ENCODE measurements around the gene STEAP2. TPM values are rescaled to one million over a fixed set of nuclear protein-coding genes. Genes with fewer than 3 reads are reported as not detected.

STEAP2 gene
- total RNA-seq, 4 donors from 2014 or later: 3.1 to 15.4 (median 7.0) TPM

GRCh38 chr7:90244565-90244908, 33.0 kb downstream of the STEAP2 start:
- peak overlapping the region in 3 of 4 donors; percentile 74 to 82 (median 75) for H3K27ac ChIP-seq
- H3K4me1 ChIP-seq: peaks cover 0 to 27% (median 5%) of the 10 kb centered on the region in 3 donors
- H3K9me3 ChIP-seq: no peaks in the 10 kb centered on the region
- intact Hi-C loops (cut with DNase I): loop anchor here (10.0 kb wide), 1 partner anchor 90 kb away; the partner anchor contains the start of gene STEAP1
- TF ChIP-seq POLR2A (IDR thresholded peaks at IDR 0.05): no peak
- TF ChIP-seq, protein P1, sequence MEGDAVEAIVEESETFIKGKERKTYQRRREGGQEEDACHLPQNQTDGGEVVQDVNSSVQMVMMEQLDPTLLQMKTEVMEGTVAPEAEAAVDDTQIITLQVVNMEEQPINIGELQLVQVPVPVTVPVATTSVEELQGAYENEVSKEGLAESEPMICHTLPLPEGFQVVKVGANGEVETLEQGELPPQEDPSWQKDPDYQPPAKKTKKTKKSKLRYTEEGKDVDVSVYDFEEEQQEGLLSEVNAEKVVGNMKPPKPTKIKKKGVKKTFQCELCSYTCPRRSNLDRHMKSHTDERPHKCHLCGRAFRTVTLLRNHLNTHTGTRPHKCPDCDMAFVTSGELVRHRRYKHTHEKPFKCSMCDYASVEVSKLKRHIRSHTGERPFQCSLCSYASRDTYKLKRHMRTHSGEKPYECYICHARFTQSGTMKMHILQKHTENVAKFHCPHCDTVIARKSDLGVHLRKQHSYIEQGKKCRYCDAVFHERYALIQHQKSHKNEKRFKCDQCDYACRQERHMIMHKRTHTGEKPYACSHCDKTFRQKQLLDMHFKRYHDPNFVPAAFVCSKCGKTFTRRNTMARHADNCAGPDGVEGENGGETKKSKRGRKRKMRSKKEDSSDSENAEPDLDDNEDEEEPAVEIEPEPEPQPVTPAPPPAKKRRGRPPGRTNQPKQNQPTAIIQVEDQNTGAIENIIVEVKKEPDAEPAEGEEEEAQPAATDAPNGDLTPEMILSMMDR (IDR thresholded peaks at IDR 0.05): no peak
- peak overlapping the region; percentile 78 to 96 (median 82) for H3K4me3 ChIP-seq
- no peak for DNase-seq
- H3K27me3 ChIP-seq: no peaks in the 10 kb centered on the region
- H3K36me3 ChIP-seq: no peaks in the 10 kb centered on the region
- WGBS, 2 donors: 12 to 30% methylated on average over 6 of the region's 6 CpGs

DNA sequence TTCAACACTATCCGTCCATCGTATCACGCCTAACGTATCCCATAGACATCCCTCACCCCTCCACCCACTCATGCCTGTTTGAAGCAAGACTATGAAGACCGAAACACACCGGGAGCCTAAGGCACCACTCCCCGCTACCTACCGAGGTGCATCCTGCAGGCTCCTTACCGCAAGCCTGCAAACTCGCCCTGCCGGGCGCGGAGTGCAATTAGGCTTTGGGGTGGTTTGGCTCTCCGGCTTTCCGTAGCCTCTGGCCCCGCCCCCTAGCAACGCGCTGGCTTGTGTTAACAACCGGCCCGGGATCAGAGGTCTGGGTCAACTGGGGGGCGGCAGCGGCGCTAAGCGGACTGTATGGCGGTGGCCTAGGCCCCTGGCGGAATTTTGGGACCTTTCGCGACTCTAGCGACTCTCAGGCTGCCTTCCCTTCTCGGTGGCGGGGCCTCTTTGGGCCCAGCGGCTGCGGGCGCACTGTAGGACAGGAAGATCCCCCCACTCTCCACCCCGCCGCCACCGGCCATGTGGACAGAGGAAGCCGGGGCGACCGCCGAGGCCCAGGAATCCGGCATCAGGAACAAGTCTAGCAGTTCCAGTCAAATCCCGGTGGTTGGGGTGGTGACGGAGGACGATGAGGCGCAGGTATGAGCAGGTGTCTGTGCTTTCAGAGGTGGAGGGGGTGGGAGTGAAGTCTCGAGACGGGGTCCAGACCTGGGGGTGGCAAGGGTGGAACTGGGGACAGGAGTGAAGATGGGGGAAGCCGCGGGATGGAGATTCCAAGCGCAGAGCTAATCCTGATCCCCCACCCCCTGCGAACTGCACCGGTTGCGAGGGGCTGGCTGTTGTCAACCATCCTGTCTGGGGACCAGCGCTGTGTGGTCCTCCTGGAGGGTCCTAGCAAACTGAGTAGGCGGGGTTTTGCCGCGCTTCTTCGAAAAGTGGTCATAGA, 33.6 kb downstream of the STEAP2 start, which contains the start of gene CFAP69:
Gene CFAP69, plus strand, starts transcription at position 266 of the 943 bp plus-strand sequence. Its CDS starts 251 bp downstream, at position 517.
- no peaks in the 10 kb centered on the region for H3K9me3 ChIP-seq
- peak; percentile 22 for DNase-seq
- WGBS, 2 donors: 1 to 3% methylated on average over 15 to 26 of the region's 59 CpGs
- intact Hi-C loops (cut with DNase I): loop anchor here (10.0 kb wide), 1 partner anchor 90 kb away; the partner anchor contains the start of gene STEAP1
- TF ChIP-seq, protein P1 (IDR thresholded peaks at IDR 0.05): peak in 5 of 6 experiments; percentile 26 to 59 (median 45)
- TF ChIP-seq POLR2A (IDR thresholded peaks at IDR 0.05): peak in 1 of 4 donors; percentile 39
- H3K4me1 ChIP-seq: peaks cover 0 to 29% (median 5%) of the 10 kb centered on the region in 3 donors
- H3K36me3 ChIP-seq: no peaks in the 10 kb centered on the region
- no peaks in the 10 kb centered on the region for H3K27me3 ChIP-seq
- peak within 1 kb of the TSS; percentile 78 to 96 (median 82) for H3K4me3 ChIP-seq
- H3K27ac ChIP-seq: peak within 1 kb of the TSS; percentile 74 to 82 (median 75)

DNA sequence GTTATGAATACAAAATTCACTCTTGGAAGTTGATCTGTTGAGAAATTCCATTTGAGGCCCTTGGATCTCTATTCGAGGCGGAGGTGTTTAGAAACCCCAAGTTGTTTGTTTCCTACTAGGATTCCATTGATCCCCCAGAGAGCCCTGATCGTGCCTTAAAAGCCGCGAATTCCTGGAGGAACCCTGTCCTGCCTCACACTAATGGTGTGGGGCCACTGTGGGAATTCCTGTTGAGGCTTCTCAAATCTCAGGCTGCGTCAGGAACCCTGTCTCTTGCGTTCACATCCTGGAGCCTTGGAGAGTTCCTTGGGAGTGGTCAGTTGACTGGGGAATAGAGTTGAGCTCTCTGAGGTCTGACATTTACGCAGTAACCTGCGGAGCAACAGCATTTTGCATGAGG, 34.6 kb downstream of the STEAP2 start:
- TF ChIP-seq, protein P1 (IDR thresholded peaks at IDR 0.05): no peak
- TF ChIP-seq POLR2A (IDR thresholded peaks at IDR 0.05): no peak
- no peaks in the 10 kb centered on the region for H3K27me3 ChIP-seq
- peak overlapping the region in 3 of 4 donors; percentile 74 to 82 (median 75) for H3K27ac ChIP-seq
- intact Hi-C loops (cut with DNase I): loop anchor here (10.0 kb wide), 1 partner anchor 91 kb away; the partner anchor contains the start of gene STEAP1
- peaks cover 0 to 39% (median 8%) of the 10 kb centered on the region in 3 donors for H3K4me1 ChIP-seq
- no peak for DNase-seq
- no peaks in the 10 kb centered on the region for H3K9me3 ChIP-seq
- WGBS, 2 donors: 21 to 39% methylated on average over 7 to 8 of the region's 9 CpGs
- no peaks in the 10 kb centered on the region for H3K36me3 ChIP-seq
- H3K4me3 ChIP-seq: peak overlapping the region in 3 of 4 donors; percentile 78 to 96 (median 82)

- WGBS, 2 donors: 77 to 78% methylated on average over 3 of the region's 3 CpGs
- TF ChIP-seq, protein P1 (IDR thresholded peaks at IDR 0.05): no peak
- TF ChIP-seq POLR2A (IDR thresholded peaks at IDR 0.05): no peak
- intact Hi-C loops (cut with DNase I): loop anchor here (10.0 kb wide), 1 partner anchor 94 kb away; the partner anchor contains the start of gene STEAP1
Observed at GRCh38 chr7:90248706-90249105, 37.2 kb downstream of the STEAP2 start.

More at GRCh38 chr7:90248706-90249105, 37.2 kb downstream of the STEAP2 start:
- DNase-seq: no peak
- Histone ChIP-seq H3K4me3 (no peak overlapping the region), H3K4me1 (peaks cover 0 to 53% (median 9%) of the 10 kb centered on the region in 3 donors), H3K9me3 (no peaks in the 10 kb centered on the region), H3K27ac (no peak overlapping the region), H3K27me3 (no peaks in the 10 kb centered on the region), H3K36me3 (no peaks in the 10 kb centered on the region)

All from esophagus squamous epithelium (tissue), 5 donors.